ENCODE data around the gene PLPPR1. TPM values are rescaled to one million over a fixed set of nuclear protein-coding genes. Genes with fewer than 3 reads are reported as not detected.

Gene PLPPR1
- polyA plus RNA-seq, 3 donors: not detected

GRCh38 chr9:101138509-101138908 lies 110.0 kb downstream of the PLPPR1 start:
- H3K4me1 ChIP-seq (ENCODE audit: control insufficient read depth in 1 of 2, insufficient read depth in 2 of 2, low read length in 2 of 2): no peaks in the 10 kb centered on the region
- H3K4me3 ChIP-seq (replicated peaks in 1 of 3; ENCODE audit: low read depth in 2 of 3, low read length in 3 of 3): no peak overlapping the region
- H3K79me2 ChIP-seq (ENCODE audit: insufficient read depth, low read length): no peaks in the 10 kb centered on the region
- no peaks in the 10 kb centered on the region for H3K27me3 ChIP-seq (ENCODE audit: control insufficient read depth in 2 of 2, insufficient read depth in 2 of 2, low read length in 2 of 2)
- DNase-seq: no peak
- Mint-ChIP-seq H3K36me3 (no peaks in the 10 kb centered on the region), H3K27ac (no peak overlapping the region), H3K27me3 (ENCODE audit: low read depth in 3 of 3) (no peaks in the 10 kb centered on the region), H3K9me3 (peaks cover 0 to 7% (median 2%) of the 10 kb centered on the region in 7 donors), H3K4me1 (no peaks in the 10 kb centered on the region), H3K4me3 (no peak overlapping the region)
- H3K27ac ChIP-seq (ENCODE audit: low read depth in 1 of 2, low read length in 2 of 2): no peak overlapping the region
- no peak for TF ChIP-seq CTCF (IDR thresholded peaks at IDR 0.05)
- no peaks in the 10 kb centered on the region for H3K36me3 ChIP-seq (replicated peaks in 1 of 2; ENCODE audit: control insufficient read depth in 1 of 2, insufficient read depth in 2 of 2, low read length in 2 of 2)
- intact Hi-C loops (cut with micrococcal nuclease): no loop called here
- no peaks in the 10 kb centered on the region for H3K9me3 ChIP-seq (replicated peaks in 1 of 2; ENCODE audit: control insufficient read depth in 1 of 2, insufficient read depth in 1 of 2, low read length in 2 of 2)
- no peak overlapping the region for H2AFZ ChIP-seq (ENCODE audit: insufficient read depth, low read depth, low read length, poor library complexity, severe bottlenecking)
- no peak overlapping the region for H3K9ac ChIP-seq (ENCODE audit: insufficient read depth, low read length, poor library complexity, severe bottlenecking)
- H3K4me2 ChIP-seq (replicated peaks; ENCODE audit: extremely low read depth, low read length, poor library complexity, severe bottlenecking): no peak overlapping the region
- no peaks in the 10 kb centered on the region for H4K20me1 ChIP-seq (ENCODE audit: insufficient read depth, low read length)

- WGBS (ENCODE audit: insufficient coverage): no CpG with 5 or more reads among the region's 2 CpGs
- H4K20me1 ChIP-seq (ENCODE audit: insufficient read depth, low read length): no peaks in the 10 kb centered on the region
These were observed 110.6 kb downstream of the PLPPR1 start for GRCh38 chr9:101139082-101139481.

More at GRCh38 chr9:101139082-101139481, 110.6 kb downstream of the PLPPR1 start:
- no peaks in the 10 kb centered on the region for H3K36me3 Mint-ChIP-seq
- no peaks in the 10 kb centered on the region for H3K36me3 ChIP-seq (replicated peaks in 1 of 2; ENCODE audit: control insufficient read depth in 1 of 2, insufficient read depth in 2 of 2, low read length in 2 of 2)
- no peak overlapping the region for H3K27ac Mint-ChIP-seq
- H3K4me1 Mint-ChIP-seq: no peaks in the 10 kb centered on the region
- no peaks in the 10 kb centered on the region for H3K79me2 ChIP-seq (ENCODE audit: insufficient read depth, low read length)
- intact Hi-C loops (cut with micrococcal nuclease): no loop called here
- peaks cover 0 to 7% (median 2%) of the 10 kb centered on the region in 7 donors for H3K9me3 Mint-ChIP-seq
- no peak overlapping the region for H3K4me3 ChIP-seq (replicated peaks in 1 of 3; ENCODE audit: low read depth in 2 of 3, low read length in 3 of 3)
- TF ChIP-seq CTCF (IDR thresholded peaks at IDR 0.05): no peak
- no peak overlapping the region for H3K4me3 Mint-ChIP-seq
- H3K4me1 ChIP-seq (ENCODE audit: control insufficient read depth in 1 of 2, insufficient read depth in 2 of 2, low read length in 2 of 2): no peaks in the 10 kb centered on the region
- H3K9ac ChIP-seq (ENCODE audit: insufficient read depth, low read length, poor library complexity, severe bottlenecking): no peak overlapping the region
- H3K27me3 ChIP-seq (ENCODE audit: control insufficient read depth in 2 of 2, insufficient read depth in 2 of 2, low read length in 2 of 2): no peaks in the 10 kb centered on the region
- H2AFZ ChIP-seq (ENCODE audit: insufficient read depth, low read depth, low read length, poor library complexity, severe bottlenecking): no peak overlapping the region
- no peak overlapping the region for H3K27ac ChIP-seq (ENCODE audit: low read depth in 1 of 2, low read length in 2 of 2)
- H3K27me3 Mint-ChIP-seq (ENCODE audit: low read depth in 3 of 3): no peaks in the 10 kb centered on the region
- H3K9me3 ChIP-seq (replicated peaks in 1 of 2; ENCODE audit: control insufficient read depth in 1 of 2, insufficient read depth in 1 of 2, low read length in 2 of 2): no peaks in the 10 kb centered on the region
- no peak overlapping the region for H3K4me2 ChIP-seq (replicated peaks; ENCODE audit: extremely low read depth, low read length, poor library complexity, severe bottlenecking)
- DNase-seq: no peak

All from CD14-positive monocyte (primary cell).